IMR-90 (cell line): ENCODE results near the gene IL1R2. TPM values are rescaled to one million over a fixed set of nuclear protein-coding genes. Genes with fewer than 3 reads are reported as not detected.

Experiments
- ATAC-seq: fragments of 200-7000 bp; cut with Tn5 transposase; 2 replicates; pipeline ENCODE4 v1.9.1; 2020; ENCODE audit warnings: low read depth, mild to moderate bottlenecking, moderate library complexity
- BruUV-seq: library from RNA; stranded (reverse); fragments of 400-500 nt; replicated peaks from 2 replicates; lab custom pipeline; 2021; lab: Mats Ljungman, UMichigan
- CTCF ChIA-PET: fragments of 300-600 bp; formaldehyde crosslinking; extraction: SDS; loops from one replicate; lab custom pipeline; 2021; ENCODE audit warnings: antibody characterized with exemption; lab: Yijun Ruan, JAX
- POLR2A ChIA-PET: fragments of 300-600 bp; sonication (Branson Sonifier 250); formaldehyde crosslinking; loops from one replicate; lab custom pipeline; 2022; ENCODE audit warnings: antibody characterized with exemption; ENCODE audit not compliant: unreplicated experiment; lab: Charles Lee
- DNase-seq: peaks from one replicate; pipeline ENCODE4 v3.0.0; 2013
- H2AFZ ChIP-seq: replicated peaks from 2 replicates; pipeline ENCODE3; 2013; ENCODE audit warnings: low read length, mild to moderate bottlenecking; ENCODE audit not compliant: poor library complexity
- H2AK5ac ChIP-seq: 2 replicates; pipeline ENCODE4 v1.6.1; 2013; ENCODE audit warnings: low read depth, low read length, inconsistent platforms
- H2AK9ac ChIP-seq: replicated peaks from 2 replicates; pipeline ENCODE3; 2013; ENCODE audit warnings: mild to moderate bottlenecking, low read depth, low read length, moderate library complexity; ENCODE audit not compliant: poor library complexity
- H2BK120ac ChIP-seq: 2 replicates; pipeline ENCODE4 v1.6.1; 2013; ENCODE audit warnings: low read depth, low read length, inconsistent platforms
- H2BK15ac ChIP-seq: 3 replicates; pipeline ENCODE4 v1.6.1; 2013; ENCODE audit warnings: low read depth, low read length, inconsistent platforms
- H2BK20ac ChIP-seq: 2 replicates; pipeline ENCODE4 v1.6.1; 2013; ENCODE audit warnings: low read depth, mild to moderate bottlenecking, inconsistent platforms, low read length, moderate library complexity
- H2BK5ac ChIP-seq: 2 replicates; pipeline ENCODE4 v1.6.1; 2013; ENCODE audit warnings: mild to moderate bottlenecking, low read depth, low read length, inconsistent platforms; ENCODE audit not compliant: poor library complexity, severe bottlenecking
- H3K14ac ChIP-seq: replicated peaks from 2 replicates; pipeline ENCODE4 v1.6.1; 2013; ENCODE audit warnings: low read depth, low read length, inconsistent platforms
- H3K18ac ChIP-seq: 2 replicates; pipeline ENCODE4 v1.6.1; 2013; ENCODE audit warnings: low read depth, low read length, control low read depth
- H3K23ac ChIP-seq: 2 replicates; pipeline ENCODE4 v1.6.1; 2013; ENCODE audit warnings: low read depth, low read length, inconsistent platforms
- H3K27ac ChIP-seq: 2 replicates; pipeline ENCODE4 v1.5.1; 2013; ENCODE audit warnings: mild to moderate bottlenecking, control low read depth, low read length; ENCODE audit not compliant: insufficient read depth
- H3K27me3 ChIP-seq: 2 replicates; pipeline ENCODE4 v1.6.1; 2013; ENCODE audit warnings: low read length; ENCODE audit not compliant: control insufficient read depth, insufficient read depth
- H3K36me3 ChIP-seq: 2 replicates; pipeline ENCODE4 v1.6.1; 2013; ENCODE audit warnings: low read length, mixed read lengths; ENCODE audit not compliant: control insufficient read depth, insufficient read depth
- H3K4ac ChIP-seq: 2 replicates; pipeline ENCODE4 v1.6.1; 2013; ENCODE audit warnings: low read depth, low read length, inconsistent platforms
- H3K4me1 ChIP-seq: 2 replicates; pipeline ENCODE4 v1.6.1; 2013; ENCODE audit warnings: low read length, mixed read lengths; ENCODE audit not compliant: control insufficient read depth, insufficient read depth
- H3K4me2 ChIP-seq: 2 replicates; pipeline ENCODE4 v1.6.1; 2013; ENCODE audit warnings: low read depth, mild to moderate bottlenecking, control low read depth, low read length, moderate library complexity
- H3K4me3 ChIP-seq: 2 replicates; pipeline ENCODE4 v1.5.1; 2013; ENCODE audit warnings: low read depth, mild to moderate bottlenecking, control low read depth, low read length, moderate library complexity; ENCODE audit not compliant: insufficient read depth
- H3K56ac ChIP-seq: 2 replicates; pipeline ENCODE4 v1.6.1; 2013; ENCODE audit warnings: low read length, inconsistent platforms; ENCODE audit not compliant: insufficient read depth; ENCODE audit errors: extremely low read depth
- H3K79me1 ChIP-seq, 2 experiments: 2 replicates each; pipeline ENCODE4 v1.6.1; 2013; ENCODE audit warnings: low read length in 2 of 2, inconsistent platforms in 1 of 2, low read depth in 1 of 2
- H3K9ac ChIP-seq: 2 replicates; pipeline ENCODE4 v1.6.1; 2013; ENCODE audit warnings: low read depth, low read length, control low read depth
- H3K9me1 ChIP-seq: 2 replicates; pipeline ENCODE4 v1.6.1; 2013; ENCODE audit warnings: low read length, inconsistent platforms; ENCODE audit not compliant: insufficient read depth
- H3K9me3 ChIP-seq: 2 replicates; pipeline ENCODE4 v1.6.1; 2013; ENCODE audit warnings: low read length; ENCODE audit not compliant: control insufficient read depth, insufficient read depth
- H4K20me1 ChIP-seq: 2 replicates; pipeline ENCODE4 v1.6.1; 2013; ENCODE audit warnings: low read length, inconsistent platforms; ENCODE audit not compliant: insufficient read depth
- H4K5ac ChIP-seq: 2 replicates; pipeline ENCODE4 v1.6.1; 2013; ENCODE audit warnings: mild to moderate bottlenecking, low read depth, low read length, control low read depth
- H4K8ac ChIP-seq, 2 experiments: 2 replicates each; pipeline ENCODE4 v1.6.1; 2013; ENCODE audit warnings: low read depth in 2 of 2, low read length in 2 of 2, control low read depth in 1 of 2, inconsistent platforms in 1 of 2
- H4K91ac ChIP-seq: 2 replicates; pipeline ENCODE4 v1.6.1; 2013; ENCODE audit warnings: low read depth, low read length, inconsistent platforms; ENCODE audit not compliant: insufficient read depth
- BHLHE40 ChIP-seq: fragments of 150-350 bp; IDR thresholded peaks from 2 replicates; pipeline ENCODE4 v1.6.1; 2016; ENCODE audit warnings: mild to moderate bottlenecking, low read depth, low read length
- CEBPB ChIP-seq: IDR thresholded peaks from 2 replicates; pipeline ENCODE4 v1.6.1; 2012; ENCODE audit warnings: low read depth, low read length, improper control_type of control experiment
- CHD1 ChIP-seq: IDR thresholded peaks from 2 replicates; pipeline ENCODE4 v1.6.1; 2012; ENCODE audit warnings: low read depth, low read length, improper control_type of control experiment
- FOS ChIP-seq: fragments of 150-350 bp; IDR thresholded peaks from 2 replicates; pipeline ENCODE4 v1.6.1; 2016; ENCODE audit warnings: low read depth, low read length
- MAFK ChIP-seq: IDR thresholded peaks from 2 replicates; pipeline ENCODE4 v1.6.1; 2012; ENCODE audit warnings: low read depth, low read length, improper control_type of control experiment
- MAZ ChIP-seq: IDR thresholded peaks from 2 replicates; pipeline ENCODE4 v1.6.1; 2012; ENCODE audit warnings: low read depth, mild to moderate bottlenecking, low read length, improper control_type of control experiment, moderate library complexity, borderline replicate concordance
- MXI1 ChIP-seq: IDR thresholded peaks from 2 replicates; pipeline ENCODE4 v1.6.1; 2012; ENCODE audit warnings: low read depth, mild to moderate bottlenecking, low read length, moderate library complexity, borderline replicate concordance
- NFE2L2 ChIP-seq: fragments of 150-350 bp; IDR thresholded peaks from 2 replicates; pipeline ENCODE4 v1.6.1; 2016; ENCODE audit warnings: low read depth, mild to moderate bottlenecking, low read length
- POLR2A ChIP-seq: IDR thresholded peaks from 2 replicates; pipeline ENCODE4 v1.6.1; 2012; ENCODE audit warnings: mild to moderate bottlenecking, low read depth, low read length
- RAD21 ChIP-seq: IDR thresholded peaks from 2 replicates; pipeline ENCODE4 v1.6.1; 2012; ENCODE audit warnings: low read length, improper control_type of control experiment
- RCOR1 ChIP-seq: IDR thresholded peaks from 2 replicates; pipeline ENCODE4 v1.6.1; 2012; ENCODE audit warnings: mild to moderate bottlenecking, low read length, improper control_type of control experiment; ENCODE audit not compliant: insufficient replicate concordance
- RFX5 ChIP-seq: IDR thresholded peaks from 2 replicates; pipeline ENCODE4 v1.8.0; 2012; ENCODE audit warnings: low read depth, mild to moderate bottlenecking, low read length, moderate library complexity
- SMC3 ChIP-seq: fragments of 150-350 bp; IDR thresholded peaks from 2 replicates; pipeline ENCODE4 v1.6.1; 2016; ENCODE audit warnings: low read depth, mild to moderate bottlenecking, antibody characterized with exemption, low read length, moderate library complexity
- USF2 ChIP-seq: fragments of 150-350 bp; IDR thresholded peaks from 2 replicates; pipeline ENCODE4 v1.6.1; 2017; ENCODE audit warnings: mild to moderate bottlenecking, antibody characterized with exemption, low read length, low read depth
- WGBS, 2 experiments: methylation state at CpG; one replicate each; pipeline versions ENCODE4 v1.1.5 to v1.1.7; 2013; ENCODE audit warnings: missing lambda C conversion rate in 2 of 2; ENCODE audit not compliant: insufficient read length in 1 of 2; ENCODE audit errors: extremely low coverage in 2 of 2; 5-methylcytosine and 5-hydroxymethylcytosine counted together
- dilution Hi-C: fragments of 300-500 bp; cut with HindIII; formaldehyde crosslinking; loops from one replicate; pipeline ENCODE4 v1.14.3; 2018; ENCODE audit warnings: low sequenced_read_pairs; ENCODE audit not compliant: unreplicated experiment
- in situ Hi-C: fragments of 300-500 bp; cut with MboI; formaldehyde crosslinking; loops from 3 replicates; pipeline ENCODE4 v1.14.3; 2019; ENCODE audit warnings: low sequenced_read_pairs, inconsistent platforms, mixed read lengths
- intact Hi-C: fragments of 100-400 bp; cut with micrococcal nuclease; formaldehyde crosslinking; loops from 2 replicates; pipeline ENCODE4 v1.10.0; 2022
- polyA plus RNA-seq, 3 experiments: library from polyadenylated mRNA; depleted of rRNA; stranded (reverse); fragments of >200 nt; gene quantifications; 2 replicates each; pipeline ENCODE4 v1.2.3, GENCODE V29; 2012; ENCODE audit warnings: low replicate concordance in 1 of 3
- total RNA-seq: library from RNA; depleted of rRNA; stranded (reverse); fragments of >200 nt; gene quantifications from 2 replicates; pipeline ENCODE4 v1.2.3, GENCODE V29; 2012
- TF ChIP-seq, protein P1 (sequence below): fragments of 150-350 bp; IDR thresholded peaks from 2 replicates; pipeline ENCODE4 v1.6.1; 2016; ENCODE audit warnings: low read depth, mild to moderate bottlenecking, low read length, moderate library complexity, borderline replicate concordance
- TF ChIP-seq, protein P2 (sequence below): conservative IDR thresholded peaks from 2 replicates; pipeline ENCODE4 v1.5.1; 2012; ENCODE audit warnings: mild to moderate bottlenecking, low read depth, low read length, improper control_type of control experiment

IL1R2 gene
- total and polyA plus RNA-seq, 2 of the 4 experiments (the other 2 are of a cell fraction), result not detected

DNA sequence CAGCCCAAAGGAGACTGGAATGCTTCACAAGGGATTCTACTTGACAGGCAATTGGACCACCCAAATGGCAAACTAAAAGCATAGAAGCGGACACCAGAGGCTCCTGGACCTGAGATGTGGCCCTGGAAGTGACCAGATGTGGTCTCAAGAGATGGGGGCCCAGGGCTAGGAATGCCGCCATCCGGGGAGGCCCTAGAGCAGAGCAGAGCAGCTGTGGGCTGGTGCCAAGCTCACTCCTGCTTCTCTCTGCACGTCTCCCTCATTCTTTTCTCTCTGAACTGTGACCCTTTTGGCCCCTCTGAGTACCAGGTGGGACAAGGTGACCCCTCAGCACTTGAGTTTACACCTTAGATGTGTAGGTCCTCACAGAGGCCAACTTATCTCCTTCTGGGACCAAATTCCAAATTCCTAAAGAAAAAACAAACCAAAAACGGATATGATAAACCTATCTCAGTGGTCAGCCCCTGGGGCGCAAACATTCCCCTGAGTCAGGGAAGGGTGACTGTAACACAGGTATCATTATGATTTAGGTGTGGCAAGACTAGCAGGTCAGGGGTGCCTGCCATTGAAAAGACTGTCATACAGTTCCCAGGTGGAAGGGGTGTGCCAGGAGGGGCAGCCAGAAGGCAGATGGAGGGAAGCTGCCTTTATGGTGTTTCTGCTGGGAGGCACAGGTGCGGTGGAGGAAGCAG lies 6.5 kb upstream of the IL1R2 start:
- DNase-seq (no peak), ATAC-seq (no peak)
- no peak overlapping the region for H3K4me2 ChIP-seq
- peaks cover 26% of the 10 kb centered on the region for H3K27me3 ChIP-seq
- no peak overlapping the region for H2AK5ac ChIP-seq
- no peaks in the 10 kb centered on the region for H3K79me1 ChIP-seq
- intact Hi-C loops, result loop anchor here (2.0 kb wide), 1 partner anchor 100 kb away; no protein-coding TSS in a partner anchor
- H3K36me3 ChIP-seq, result no peaks in the 10 kb centered on the region
- H4K91ac ChIP-seq, result no peak overlapping the region
- WGBS, 2 experiments, result 81% methylated on average over 4 of the region's 7 CpGs; no CpG with 5 or more reads in 1 of the 2 experiments
- no peaks in the 10 kb centered on the region for H4K20me1 ChIP-seq
- H3K14ac ChIP-seq, result no peak overlapping the region
- no peak for TF ChIP-seq SMC3
- TF ChIP-seq RFX5, result no peak
- no peak for TF ChIP-seq USF2
- no peak for TF ChIP-seq RCOR1
- no peak for TF ChIP-seq MAZ
- TF ChIP-seq CHD1, result no peak
- no peak for TF ChIP-seq FOS
- no peak for TF ChIP-seq MAFK
- TF ChIP-seq POLR2A, result no peak
- TF ChIP-seq RAD21, result no peak
- TF ChIP-seq, protein P1, sequence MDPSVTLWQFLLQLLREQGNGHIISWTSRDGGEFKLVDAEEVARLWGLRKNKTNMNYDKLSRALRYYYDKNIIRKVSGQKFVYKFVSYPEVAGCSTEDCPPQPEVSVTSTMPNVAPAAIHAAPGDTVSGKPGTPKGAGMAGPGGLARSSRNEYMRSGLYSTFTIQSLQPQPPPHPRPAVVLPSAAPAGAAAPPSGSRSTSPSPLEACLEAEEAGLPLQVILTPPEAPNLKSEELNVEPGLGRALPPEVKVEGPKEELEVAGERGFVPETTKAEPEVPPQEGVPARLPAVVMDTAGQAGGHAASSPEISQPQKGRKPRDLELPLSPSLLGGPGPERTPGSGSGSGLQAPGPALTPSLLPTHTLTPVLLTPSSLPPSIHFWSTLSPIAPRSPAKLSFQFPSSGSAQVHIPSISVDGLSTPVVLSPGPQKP, result no peak
- no peak for TF ChIP-seq NFE2L2
- no peak for TF ChIP-seq BHLHE40
- no peak for TF ChIP-seq CEBPB
- TF ChIP-seq MXI1, result no peak
- TF ChIP-seq, protein P2, sequence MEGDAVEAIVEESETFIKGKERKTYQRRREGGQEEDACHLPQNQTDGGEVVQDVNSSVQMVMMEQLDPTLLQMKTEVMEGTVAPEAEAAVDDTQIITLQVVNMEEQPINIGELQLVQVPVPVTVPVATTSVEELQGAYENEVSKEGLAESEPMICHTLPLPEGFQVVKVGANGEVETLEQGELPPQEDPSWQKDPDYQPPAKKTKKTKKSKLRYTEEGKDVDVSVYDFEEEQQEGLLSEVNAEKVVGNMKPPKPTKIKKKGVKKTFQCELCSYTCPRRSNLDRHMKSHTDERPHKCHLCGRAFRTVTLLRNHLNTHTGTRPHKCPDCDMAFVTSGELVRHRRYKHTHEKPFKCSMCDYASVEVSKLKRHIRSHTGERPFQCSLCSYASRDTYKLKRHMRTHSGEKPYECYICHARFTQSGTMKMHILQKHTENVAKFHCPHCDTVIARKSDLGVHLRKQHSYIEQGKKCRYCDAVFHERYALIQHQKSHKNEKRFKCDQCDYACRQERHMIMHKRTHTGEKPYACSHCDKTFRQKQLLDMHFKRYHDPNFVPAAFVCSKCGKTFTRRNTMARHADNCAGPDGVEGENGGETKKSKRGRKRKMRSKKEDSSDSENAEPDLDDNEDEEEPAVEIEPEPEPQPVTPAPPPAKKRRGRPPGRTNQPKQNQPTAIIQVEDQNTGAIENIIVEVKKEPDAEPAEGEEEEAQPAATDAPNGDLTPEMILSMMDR, result no peak
- ChIA-PET POLR2A (no interaction called here), CTCF (no interaction called here)
- no peak overlapping the region for H3K9ac ChIP-seq
- H2BK120ac ChIP-seq, result no peak overlapping the region
- H2BK15ac ChIP-seq, result no peak overlapping the region
- in situ Hi-C loops, result no loop called here
- no peak overlapping the region for H3K56ac ChIP-seq
- dilution Hi-C loops, result no loop called here
- H3K23ac ChIP-seq, result no peak overlapping the region
- no peak overlapping the region for H3K18ac ChIP-seq
- no peak overlapping the region for H3K4me3 ChIP-seq
- H2AK9ac ChIP-seq, result no peak overlapping the region
- H3K4ac ChIP-seq, result no peak overlapping the region
- no peak overlapping the region for H4K5ac ChIP-seq
- no peak overlapping the region for H3K27ac ChIP-seq
- H4K8ac ChIP-seq, result no peak overlapping the region
- H2BK5ac ChIP-seq, result no peak overlapping the region
- no peak overlapping the region for H2BK20ac ChIP-seq
- no peak overlapping the region for H2AFZ ChIP-seq
- no TSS peak for BruUV-seq
- H3K9me3 ChIP-seq, result no peaks in the 10 kb centered on the region
- H3K9me1 ChIP-seq, result no peaks in the 10 kb centered on the region
- H3K4me1 ChIP-seq, result no peaks in the 10 kb centered on the region
